Hematopoietic multipotent progenitor cell treated with erythropoietin and hydrocortisone succinate and interleukin-3 and kit ligand, for 15 days (in vitro differentiated cells): ENCODE data around the gene FCHSD1.

Experiments used
- DNase-seq: peaks from one replicate; pipeline ENCODE4 v3.0.0-alpha.2; 2015; ENCODE audit warnings: low spot score

Gene FCHSD1

GRCh38 chr5:141672841-141673813, 21.9 kb upstream of the FCHSD1 start:
- no peak for DNase-seq

- no peak for DNase-seq
Measured at GRCh38 chr5:141672071-141672840, 21.0 kb upstream of the FCHSD1 start.

GRCh38 chr5:141669520-141669919, 18.3 kb upstream of the FCHSD1 start:
- no peak for DNase-seq

- DNase-seq, result no peak
Measured at GRCh38 chr5:141668601-141669265, 17.5 kb upstream of the FCHSD1 start.

GRCh38 chr5:141665995-141666940, 15.1 kb upstream of the FCHSD1 start:
- no peak for DNase-seq

GRCh38 chr5:141664733-141665461, 13.7 kb upstream of the FCHSD1 start:
- peak; percentile 64 for DNase-seq

DNA sequence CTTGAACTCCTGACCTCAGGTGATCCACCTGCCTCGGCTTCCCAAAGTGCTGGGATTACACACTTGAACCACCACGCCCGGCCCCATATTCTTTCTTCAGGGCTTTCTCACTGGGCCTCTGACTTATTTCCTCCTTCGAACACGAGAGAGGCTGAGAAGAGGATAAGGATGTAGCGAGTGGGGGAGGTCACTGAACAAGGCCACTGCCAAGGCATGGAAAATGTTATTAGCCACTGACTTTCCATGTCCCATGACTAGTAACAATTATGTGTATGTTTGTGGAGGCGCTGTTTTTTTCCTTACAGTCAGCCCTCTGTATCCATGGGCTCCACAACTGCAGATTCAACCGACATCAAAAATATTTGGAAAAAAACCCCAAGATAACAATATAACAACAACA, 12.3 kb upstream of the FCHSD1 start:
- DNase-seq, result no peak

DNA sequence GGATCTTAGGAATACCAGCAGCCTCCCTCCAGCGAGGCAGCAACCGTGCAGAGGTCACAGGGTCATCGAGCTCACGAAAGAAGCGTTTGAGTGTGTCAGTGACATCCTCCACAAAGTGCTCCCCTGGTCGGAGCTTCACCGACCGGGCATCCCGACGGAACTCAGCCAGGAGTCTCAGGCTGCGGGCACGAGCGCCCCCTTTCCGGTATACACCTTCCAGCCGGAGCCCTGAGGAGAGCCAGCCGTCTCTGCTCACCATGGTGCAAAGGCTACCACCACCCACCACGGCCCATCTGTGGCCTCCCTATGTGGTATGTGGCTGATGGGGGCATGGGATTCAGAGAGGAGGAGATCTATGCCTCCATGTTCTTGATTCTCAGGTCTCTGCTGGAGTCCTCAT, 10.8 kb upstream of the FCHSD1 start:
- DNase-seq, result no peak

- no peak for DNase-seq
Measured at GRCh38 chr5:141657937-141658545, 6.8 kb upstream of the FCHSD1 start.

DNA sequence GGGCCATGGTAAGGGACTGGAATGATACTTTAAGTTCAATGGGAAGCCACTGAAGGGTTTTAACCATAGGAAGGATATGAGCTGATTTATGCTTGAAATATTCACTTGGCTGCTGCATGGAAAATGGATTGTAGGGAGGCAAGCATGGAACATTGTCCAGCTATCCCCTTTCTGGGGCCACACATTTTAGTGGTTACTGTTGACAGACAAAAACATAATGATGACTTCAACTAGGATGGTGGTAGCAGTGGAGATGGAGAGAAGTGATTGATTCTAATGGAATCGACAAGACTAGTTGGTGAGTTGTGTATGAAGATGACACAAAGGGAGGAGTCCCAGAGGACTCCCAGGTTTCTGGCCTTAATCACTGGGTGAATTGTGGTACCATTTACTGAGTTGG, 6.2 kb upstream of the FCHSD1 start:
- DNase-seq, result no peak

DNA sequence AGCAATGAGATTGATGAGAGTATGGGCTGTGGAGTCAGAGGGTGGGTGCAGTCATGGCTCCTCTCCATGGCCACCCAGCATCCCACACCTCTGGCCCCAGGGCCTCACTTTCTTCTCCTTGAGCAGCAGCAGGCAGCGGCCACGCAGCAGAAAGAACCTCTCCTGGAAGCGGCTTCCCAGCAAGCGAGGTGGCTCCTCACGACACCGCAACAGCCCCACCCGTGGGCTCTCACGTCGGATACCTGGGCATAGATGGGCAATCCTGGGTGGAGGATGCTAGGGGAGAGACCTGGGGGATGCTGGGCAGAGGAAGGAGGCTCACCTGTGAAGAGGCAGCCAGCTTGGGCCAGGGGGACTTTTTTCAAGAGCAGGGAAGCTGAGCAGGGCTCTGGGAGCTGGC, 5.2 kb upstream of the FCHSD1 start:
- no peak for DNase-seq

- no peak for DNase-seq
Measured at GRCh38 chr5:141655020-141655419, 3.8 kb upstream of the FCHSD1 start.

- DNase-seq, result no peak
Measured at GRCh38 chr5:141654298-141654697, 3.1 kb upstream of the FCHSD1 start.

- DNase-seq, result no peak
Measured at GRCh38 chr5:141651728-141652105, 499 bp upstream of the FCHSD1 start.

GRCh38 chr5:141649972-141650371, 1.2 kb downstream of the FCHSD1 start:
- no peak for DNase-seq

DNA sequence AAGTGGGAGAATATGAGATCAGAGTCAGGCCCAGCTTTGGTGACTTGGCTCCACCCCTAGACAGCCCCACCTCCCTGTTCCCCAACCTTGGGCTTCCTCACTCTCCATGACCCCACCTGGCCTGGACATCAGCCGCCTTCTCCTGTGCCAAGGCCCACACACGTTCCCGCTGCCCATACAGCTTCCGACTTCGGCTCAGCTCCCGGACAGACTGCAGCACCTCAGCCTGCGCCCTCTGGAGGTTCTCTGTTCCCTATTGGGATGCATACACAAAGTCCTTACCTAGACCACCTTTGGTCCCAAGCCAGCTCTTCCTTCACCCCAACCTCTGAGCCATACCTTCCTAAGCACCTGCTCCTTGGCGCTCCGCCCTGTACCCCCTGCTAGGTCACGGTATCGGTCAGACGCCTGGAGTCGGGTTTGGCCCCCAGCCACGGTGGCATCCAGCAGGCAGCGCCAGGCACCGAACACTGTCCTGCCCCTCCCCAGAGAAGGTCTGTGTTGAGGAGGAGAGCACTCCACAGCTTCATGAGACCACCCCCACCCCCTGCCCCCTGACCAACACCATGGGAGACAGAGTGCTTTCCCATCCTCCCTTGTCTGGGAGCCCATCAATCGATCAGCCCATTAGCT, 2.0 kb downstream of the FCHSD1 start:
- no peak for DNase-seq

GRCh38 chr5:141647851-141648250, 3.4 kb downstream of the FCHSD1 start:
- DNase-seq, result no peak

- no peak for DNase-seq
Measured at GRCh38 chr5:141647242-141647641, 4.0 kb downstream of the FCHSD1 start.

GRCh38 chr5:141646026-141646425, 5.2 kb downstream of the FCHSD1 start:
- no peak for DNase-seq
